Osteoblast (primary cell): ENCODE measurements around the gene PCDHGA1. TPM values are rescaled to one million over a fixed set of nuclear protein-coding genes. Genes with fewer than 3 reads are reported as not detected.

Experiments
- DNase-seq: peaks from one replicate; pipeline ENCODE4 v3.0.0; 2011; ENCODE audit warnings: low spot score, mixed read lengths; ENCODE audit not compliant: insufficient read length; ENCODE audit errors: missing footprints
- H2AFZ ChIP-seq: 2 replicates; pipeline ENCODE4 v1.6.0; 2011; ENCODE audit warnings: mild to moderate bottlenecking, low read length
- H3K27ac ChIP-seq: 2 replicates; pipeline ENCODE4 v1.5.1; 2011; ENCODE audit warnings: mild to moderate bottlenecking, low read depth, low read length, moderate library complexity
- H3K27me3 ChIP-seq: 2 replicates; pipeline ENCODE4 v1.6.0; 2012; ENCODE audit warnings: mild to moderate bottlenecking, control low read depth, inconsistent platforms, low read length, moderate library complexity; ENCODE audit not compliant: insufficient read depth
- H3K36me3 ChIP-seq: 2 replicates; pipeline ENCODE4 v1.5.1; 2011; ENCODE audit warnings: mild to moderate bottlenecking, low read length, control low read depth, moderate library complexity; ENCODE audit not compliant: insufficient read depth
- H3K4me1 ChIP-seq: 2 replicates; pipeline ENCODE4 v1.5.1; 2011; ENCODE audit warnings: mild to moderate bottlenecking, low read length, control low read depth, moderate library complexity; ENCODE audit not compliant: insufficient read depth
- H3K4me2 ChIP-seq: 2 replicates; pipeline ENCODE4 v1.6.0; 2011; ENCODE audit warnings: mild to moderate bottlenecking, low read length; ENCODE audit not compliant: insufficient read depth
- H3K4me3 ChIP-seq: fragments of 200-600 bp; sonication (generic); 3 replicates; pipeline ENCODE4 v1.5.1; 2012; ENCODE audit warnings: mild to moderate bottlenecking, low read length, inconsistent platforms; ENCODE audit not compliant: insufficient read depth
- H3K79me2 ChIP-seq: 2 replicates; pipeline ENCODE4 v1.6.0; 2012; ENCODE audit warnings: mild to moderate bottlenecking, low read length, control low read depth, inconsistent platforms; ENCODE audit not compliant: insufficient read depth
- H3K9me3 ChIP-seq: 2 replicates; pipeline ENCODE4 v1.5.1; 2011; ENCODE audit warnings: low read depth, low read length, control low read depth
- H4K20me1 ChIP-seq: 2 replicates; pipeline ENCODE4 v1.6.0; 2012; ENCODE audit warnings: mild to moderate bottlenecking, low read length, control low read depth; ENCODE audit not compliant: insufficient read depth
- CTCF ChIP-seq: IDR thresholded peaks from 2 replicates; pipeline ENCODE4 v1.5.1; 2011; ENCODE audit warnings: mild to moderate bottlenecking, low read depth, low read length, moderate library complexity; ENCODE audit errors: extremely low read depth
- total RNA-seq: library from RNA; depleted of rRNA; stranded (reverse); fragments of >200 nt; gene quantifications from 2 replicates; pipeline ENCODE4 v1.2.3, GENCODE V29; 2012

Gene PCDHGA1
- total RNA-seq, 1 donor, result 1.1 TPM

DNA sequence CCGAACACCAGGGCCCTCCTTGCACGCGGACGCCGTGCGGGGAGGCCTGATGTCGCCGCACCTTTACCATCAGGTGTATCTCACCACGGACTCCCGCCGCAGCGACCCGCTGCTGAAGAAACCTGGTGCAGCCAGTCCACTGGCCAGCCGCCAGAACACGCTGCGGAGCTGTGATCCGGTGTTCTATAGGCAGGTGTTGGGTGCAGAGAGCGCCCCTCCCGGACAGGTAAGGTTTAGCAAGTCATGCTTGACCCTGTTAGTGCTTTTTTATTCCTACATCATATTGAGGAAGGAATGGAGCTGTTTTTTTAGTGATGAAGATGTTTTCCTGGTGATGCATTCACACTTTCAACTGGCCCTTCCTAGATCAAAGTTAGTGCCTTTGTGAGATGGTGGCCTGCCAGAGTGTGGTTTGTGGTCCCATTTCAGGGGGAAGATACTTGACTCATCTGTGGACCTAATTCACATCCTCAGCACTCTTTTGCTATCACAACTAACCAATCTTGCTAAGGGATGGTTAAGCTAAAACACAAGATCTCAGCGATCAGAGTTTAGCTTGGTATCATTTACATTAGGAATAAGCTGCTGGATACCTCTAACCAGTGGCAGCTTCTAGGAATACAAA lies 148.1 kb downstream of the PCDHGA1 start:
- peak; percentile 47 for DNase-seq
- peak; percentile 43 for TF ChIP-seq CTCF
- Histone ChIP-seq H3K27me3 (no peaks in the 10 kb centered on the region), H3K4me2 (peak overlapping the region; percentile 93), H3K4me1 (peaks cover 35% of the 10 kb centered on the region), H3K4me3 (peak overlapping the region; percentile 77), H3K9me3 (no peaks in the 10 kb centered on the region), H2AFZ (no peak overlapping the region), H3K36me3 (no peaks in the 10 kb centered on the region), H4K20me1 (peaks cover 42% of the 10 kb centered on the region), H3K27ac (no peak overlapping the region), H3K79me2 (peaks cover 57% of the 10 kb centered on the region)

DNA sequence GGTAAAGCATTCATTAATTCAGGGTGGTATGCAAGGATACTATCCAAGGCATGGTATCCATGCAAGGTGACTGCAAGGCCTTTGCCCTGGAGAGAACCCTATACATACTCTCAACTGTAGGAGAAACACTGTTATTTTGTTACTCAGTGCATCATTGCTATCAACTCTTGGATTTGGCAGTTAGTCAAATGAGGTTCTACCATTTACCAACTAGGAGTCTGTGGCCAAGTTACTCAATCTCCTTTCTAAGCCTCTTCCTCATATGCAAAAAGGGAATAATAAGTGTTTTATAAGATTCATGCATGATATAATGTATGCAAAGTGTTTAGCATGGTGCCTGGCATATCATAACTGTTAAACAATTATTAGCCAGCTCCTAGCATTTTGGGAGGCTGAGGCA lies 149.5 kb downstream of the PCDHGA1 start:
- H4K20me1 ChIP-seq, result peaks cover 44% of the 10 kb centered on the region
- H3K27ac ChIP-seq, result no peak overlapping the region
- peaks cover 35% of the 10 kb centered on the region for H3K4me1 ChIP-seq
- TF ChIP-seq CTCF, result no peak
- peak; percentile 68 for DNase-seq
- H2AFZ ChIP-seq, result no peak overlapping the region
- peaks cover 69% of the 10 kb centered on the region for H3K79me2 ChIP-seq
- no peaks in the 10 kb centered on the region for H3K9me3 ChIP-seq
- no peaks in the 10 kb centered on the region for H3K27me3 ChIP-seq
- no peak overlapping the region for H3K4me3 ChIP-seq
- peak overlapping the region; percentile 6 for H3K4me2 ChIP-seq
- H3K36me3 ChIP-seq, result no peaks in the 10 kb centered on the region

DNA sequence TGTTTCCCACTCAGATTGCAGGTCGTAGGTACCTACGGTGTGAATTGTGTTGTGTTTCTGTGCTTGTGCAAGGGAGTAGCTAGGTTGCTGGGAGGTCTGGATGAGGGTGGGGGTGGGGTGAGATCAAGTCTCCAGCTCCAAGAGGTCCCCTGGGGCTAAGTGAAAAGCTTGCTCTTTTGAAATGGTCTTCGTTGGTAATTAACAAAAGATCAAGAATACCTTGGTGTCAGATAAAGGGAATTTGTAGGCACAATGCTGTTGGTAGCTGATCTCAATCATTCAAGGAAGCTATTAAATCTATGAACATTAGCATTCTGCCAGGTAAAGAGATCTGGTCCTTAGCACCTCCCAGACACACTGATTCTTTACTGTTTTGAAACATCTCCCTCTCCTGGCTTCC lies 153.6 kb downstream of the PCDHGA1 start:
- H3K36me3 ChIP-seq, result peaks cover 16% of the 10 kb centered on the region

GRCh38 chr5:141484310-141484640 lies 154.0 kb downstream of the PCDHGA1 start:
- peaks cover 44% of the 10 kb centered on the region for H4K20me1 ChIP-seq
- H3K4me2 ChIP-seq, result peak overlapping the region; percentile 21
- H3K4me3 ChIP-seq, result no peak overlapping the region
- peaks cover 23% of the 10 kb centered on the region for H3K4me1 ChIP-seq
- H2AFZ ChIP-seq, result no peak overlapping the region
- H3K9me3 ChIP-seq, result no peaks in the 10 kb centered on the region
- peaks cover 16% of the 10 kb centered on the region for H3K36me3 ChIP-seq
- H3K27me3 ChIP-seq, result no peaks in the 10 kb centered on the region
- no peak for DNase-seq
- TF ChIP-seq CTCF, result no peak
- no peak overlapping the region for H3K27ac ChIP-seq
- peaks cover 84% of the 10 kb centered on the region for H3K79me2 ChIP-seq

More for the DNA sequence above, 153.6 kb downstream of the PCDHGA1 start:
- no peaks in the 10 kb centered on the region for H3K9me3 ChIP-seq
- no peak overlapping the region for H3K27ac ChIP-seq
- peaks cover 22% of the 10 kb centered on the region for H3K4me1 ChIP-seq
- TF ChIP-seq CTCF, result no peak
- H4K20me1 ChIP-seq, result peaks cover 44% of the 10 kb centered on the region
- no peak overlapping the region for H3K4me2 ChIP-seq
- H3K79me2 ChIP-seq, result peaks cover 86% of the 10 kb centered on the region
- no peak for DNase-seq
- H3K27me3 ChIP-seq, result no peaks in the 10 kb centered on the region
- H2AFZ ChIP-seq, result no peak overlapping the region
- no peak overlapping the region for H3K4me3 ChIP-seq
